ENCODE measurements around the gene CMIP.
"Not testable (repeated sequence)": the region's sequence is repeated elsewhere in the genome, so short reads cannot be mapped to it uniquely, and the experiment has no call there.

The CMIP gene

DNA sequence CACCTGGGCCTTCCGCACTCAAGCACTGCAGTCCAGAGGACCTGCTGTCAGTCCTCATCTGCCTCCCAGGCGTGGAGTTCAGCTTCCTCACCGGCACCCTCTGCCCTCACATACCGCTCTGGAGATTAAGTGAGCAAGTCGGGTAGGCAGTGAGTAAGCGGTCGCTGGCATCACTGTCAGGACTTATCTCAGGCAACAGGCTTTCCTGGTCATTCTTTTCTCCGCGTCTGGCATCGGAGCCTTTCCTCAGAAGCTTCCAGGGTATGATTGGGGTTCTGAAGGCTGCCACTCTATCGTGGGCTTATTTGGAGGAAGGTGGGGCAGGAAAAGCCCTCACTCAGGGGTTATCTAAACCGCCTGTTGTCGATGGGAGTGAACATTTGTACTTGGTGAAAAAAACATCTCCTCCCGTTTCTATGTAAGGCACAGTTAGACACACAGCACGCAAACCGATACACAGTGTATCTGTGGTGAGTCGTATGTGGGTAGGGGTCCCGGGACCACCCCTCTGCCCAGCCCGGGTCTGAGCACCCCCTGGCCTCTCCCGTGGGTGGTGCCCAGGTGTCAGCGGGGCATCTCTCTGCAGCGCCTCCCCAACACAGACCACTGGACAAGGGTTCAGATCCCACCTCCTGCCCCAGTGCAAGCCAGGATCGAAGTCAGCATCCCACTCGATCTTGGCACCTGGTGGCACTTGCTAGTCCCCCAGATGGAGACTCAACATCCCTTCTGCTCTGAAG lies 242.0 kb downstream of the CMIP start:
- no peaks in the 10 kb centered on the region for H3K27me3 ChIP-seq
- H3K36me3 ChIP-seq, result peaks cover 49% of the 10 kb centered on the region
- no peak overlapping the region for H3K27ac ChIP-seq
- H3K4me3 ChIP-seq (ENCODE audit: low read depth in 1 of 2, low read length in 1 of 2), result no peak overlapping the region
- no peaks in the 10 kb centered on the region for H3K9me3 ChIP-seq
- TF ChIP-seq CTCF (IDR thresholded peaks at IDR 0.05), result no peak
- H3K4me1 ChIP-seq (ENCODE audit: control insufficient read depth in 1 of 2, insufficient read depth in 1 of 2, low read depth in 1 of 2, low read length in 1 of 2), result no peaks in the 10 kb centered on the region

DNA sequence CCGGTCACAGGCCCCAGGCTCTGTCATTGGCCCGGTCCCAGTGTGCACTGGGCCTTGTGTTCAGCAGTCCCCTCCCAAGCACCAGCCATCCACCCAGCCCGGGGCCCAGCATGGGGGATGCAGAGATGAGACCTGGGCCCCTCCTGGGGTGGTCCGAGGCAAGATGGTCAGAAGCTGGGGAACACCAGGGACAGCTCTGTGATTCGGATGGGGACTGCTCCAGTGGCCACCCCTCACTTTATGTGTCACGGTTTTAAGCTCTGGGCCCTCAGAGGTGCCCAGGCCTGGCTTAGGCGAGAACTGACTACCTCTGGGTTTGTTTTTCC lies 242.5 kb downstream of the CMIP start:
- Histone ChIP-seq H3K4me3 (ENCODE audit: low read depth in 1 of 2, low read length in 1 of 2) (no peak overlapping the region), H3K4me1 (ENCODE audit: control insufficient read depth in 1 of 2, insufficient read depth in 1 of 2, low read depth in 1 of 2, low read length in 1 of 2) (no peaks in the 10 kb centered on the region), H3K27ac (no peak overlapping the region), H3K27me3 (no peaks in the 10 kb centered on the region), H3K9me3 (no peaks in the 10 kb centered on the region), H3K36me3 (peaks cover 49% of the 10 kb centered on the region)
- TF ChIP-seq CTCF (IDR thresholded peaks at IDR 0.05), result no peak

DNA sequence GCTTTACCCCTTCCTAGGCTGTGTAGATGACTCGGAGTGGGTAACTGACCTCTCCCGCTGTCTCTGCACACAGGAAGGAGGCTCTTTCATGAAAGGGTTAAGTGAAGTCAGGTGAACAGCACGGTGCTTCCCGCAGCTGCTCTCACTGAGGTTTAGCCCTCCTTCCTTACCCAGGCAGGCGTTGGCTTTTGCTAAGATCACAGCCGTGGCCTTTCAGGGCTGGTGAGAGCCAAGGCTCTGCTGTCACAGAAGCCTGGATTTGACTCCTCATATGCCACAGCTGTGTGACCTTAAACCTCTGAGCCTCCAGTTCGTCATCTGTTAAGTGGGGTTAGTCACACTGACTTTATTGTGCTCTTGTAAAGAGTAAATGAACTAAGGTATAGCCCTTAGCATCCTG lies 243.6 kb downstream of the CMIP start:
- Histone ChIP-seq H3K36me3 (peaks cover 60% of the 10 kb centered on the region), H3K27ac (no peak overlapping the region), H3K27me3 (no peaks in the 10 kb centered on the region), H3K9me3 (no peaks in the 10 kb centered on the region), H3K4me1 (ENCODE audit: control insufficient read depth in 1 of 2, insufficient read depth in 1 of 2, low read depth in 1 of 2, low read length in 1 of 2) (no peaks in the 10 kb centered on the region), H3K4me3 (ENCODE audit: low read depth in 1 of 2, low read length in 1 of 2) (no peak overlapping the region)
- no peak for TF ChIP-seq CTCF (IDR thresholded peaks at IDR 0.05)

- H3K36me3 ChIP-seq, result peaks cover 66% of the 10 kb centered on the region
- H3K27ac ChIP-seq, result not testable (repeated sequence)
Measured at GRCh38 chr16:81688839-81689238, 244.2 kb downstream of the CMIP start.

GRCh38 chr16:81692021-81692420 lies 247.4 kb downstream of the CMIP start:
- Histone ChIP-seq H3K9me3 (no peaks in the 10 kb centered on the region), H3K4me3 (ENCODE audit: low read depth in 1 of 2, low read length in 1 of 2) (no peak overlapping the region), H3K4me1 (ENCODE audit: control insufficient read depth in 1 of 2, insufficient read depth in 1 of 2, low read depth in 1 of 2, low read length in 1 of 2) (no peaks in the 10 kb centered on the region), H3K27ac (no peak overlapping the region), H3K36me3 (peaks cover 71% of the 10 kb centered on the region), H3K27me3 (no peaks in the 10 kb centered on the region)
- TF ChIP-seq CTCF (IDR thresholded peaks at IDR 0.05), result no peak

More at GRCh38 chr16:81688839-81689238, 244.2 kb downstream of the CMIP start:
- H3K27me3 ChIP-seq; H3K4me1 ChIP-seq (ENCODE audit: control insufficient read depth in 1 of 2, insufficient read depth in 1 of 2, low read depth in 1 of 2, low read length in 1 of 2); H3K9me3 ChIP-seq; H3K4me3 ChIP-seq (ENCODE audit: low read depth in 1 of 2, low read length in 1 of 2): not testable (repeated sequence)

GRCh38 chr16:81692571-81692970 lies 248.0 kb downstream of the CMIP start:
- Histone ChIP-seq H3K27me3 (no peaks in the 10 kb centered on the region), H3K4me1 (ENCODE audit: control insufficient read depth in 1 of 2, insufficient read depth in 1 of 2, low read depth in 1 of 2, low read length in 1 of 2) (no peaks in the 10 kb centered on the region), H3K27ac (no peak overlapping the region), H3K9me3 (no peaks in the 10 kb centered on the region), H3K4me3 (ENCODE audit: low read depth in 1 of 2, low read length in 1 of 2) (no peak overlapping the region), H3K36me3 (peaks cover 71% of the 10 kb centered on the region)
- TF ChIP-seq CTCF (IDR thresholded peaks at IDR 0.05), result no peak
